B cell (primary cell): ENCODE results near the gene CXADR.

ENCODE experiments used
- CTCF ChIP-seq: fragments of 200-600 bp; IDR thresholded peaks from one replicate; pipeline ENCODE4 v1.8.0; 2022; ENCODE audit warnings: antibody characterized with exemption, mild to moderate bottlenecking
- EZH2 ChIP-seq: IDR thresholded peaks from 2 replicates; pipeline ENCODE4 v1.6.1; 2012; ENCODE audit warnings: borderline replicate concordance, low read depth, mild to moderate bottlenecking, moderate library complexity, low read length; ENCODE audit not compliant: insufficient read depth, poor library complexity, severe bottlenecking

- TF ChIP-seq CTCF (no peak), EZH2 (no peak)
Measured at GRCh38 chr21:17542371-17543011, 29.6 kb downstream of the CXADR start.
